Measurements from ENCODE around the gene CEP112.

DNA sequence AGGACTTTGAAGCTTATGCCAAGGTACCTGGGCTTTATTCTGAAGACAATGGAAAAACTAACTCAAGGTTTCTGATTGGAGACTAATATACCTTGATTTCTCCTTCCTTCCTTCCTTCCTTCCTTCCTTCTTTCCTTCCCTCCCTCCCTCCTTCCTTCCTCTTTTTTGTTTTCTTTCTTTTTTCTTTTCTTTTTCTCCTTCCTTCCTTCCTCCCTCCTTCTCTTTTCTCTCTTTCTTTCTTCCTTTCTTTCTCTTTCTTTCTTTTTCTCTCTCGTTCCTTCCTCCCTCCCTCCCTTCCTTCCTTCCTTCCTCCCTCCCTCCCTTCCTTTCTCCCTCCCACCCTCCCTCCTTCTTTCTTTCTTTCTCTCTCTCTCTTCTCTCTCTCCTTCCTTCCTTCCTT lies 531.9 kb downstream of the CEP112 start:
- TF ChIP-seq POLR2A (IDR thresholded peaks at IDR 0.05; ENCODE audit: low read length) (no peak), GATA1 (IDR thresholded peaks at IDR 0.05; ENCODE audit: low read depth, low read length) (no peak)

Measured in erythroblast (primary cell).